Neural cell (in vitro differentiated cells): ENCODE results near the gene ACAD11.

Experiments used
- EP300 ChIP-seq: fragments of 450-650 bp; conservative IDR thresholded peaks from 2 replicates; pipeline ENCODE4 v1.6.1; 2014; ENCODE audit warnings: antibody characterized with exemption, mild to moderate bottlenecking, moderate library complexity; ENCODE audit not compliant: poor library complexity, severe bottlenecking
- EZH2 ChIP-seq: fragments of 200-600, 300-800 bp; shearing (Covaris generic), sonication (generic); IDR thresholded peaks from 2 replicates; pipeline ENCODE4 v1.6.1; 2014; ENCODE audit warnings: antibody characterized with exemption, low read length, borderline replicate concordance, mild to moderate bottlenecking; ENCODE audit not compliant: insufficient read depth, poor library complexity, severe bottlenecking
- MXI1 ChIP-seq: fragments of 450-650 bp; conservative IDR thresholded peaks from 2 replicates; pipeline ENCODE4 v1.6.1; 2014; ENCODE audit warnings: antibody characterized with exemption, mild to moderate bottlenecking; ENCODE audit not compliant: poor library complexity, severe bottlenecking
- POLR2AphosphoS5 ChIP-seq: IDR thresholded peaks from 2 replicates; pipeline ENCODE4 v1.6.1; 2012
- RAD21 ChIP-seq: fragments of 450-650 bp; conservative IDR thresholded peaks from 2 replicates; pipeline ENCODE4 v1.6.1; 2014; ENCODE audit warnings: antibody characterized with exemption, mild to moderate bottlenecking, moderate library complexity
- SMC3 ChIP-seq: fragments of 450-650 bp; conservative IDR thresholded peaks from 2 replicates; pipeline ENCODE4 v1.6.1; 2014; ENCODE audit warnings: antibody characterized with exemption, mild to moderate bottlenecking, moderate library complexity; ENCODE audit not compliant: poor library complexity
- TAF1 ChIP-seq: IDR thresholded peaks from 2 replicates; pipeline ENCODE4 v1.6.1; 2012; ENCODE audit warnings: low read depth
- TF ChIP-seq, protein P1 (sequence below): fragments of 450-650 bp; IDR thresholded peaks from 2 replicates; pipeline ENCODE4 v1.5.1; 2014; ENCODE audit warnings: antibody characterized with exemption, mild to moderate bottlenecking, moderate library complexity; ENCODE audit not compliant: poor library complexity, severe bottlenecking
- TF ChIP-seq, protein P2 (sequence below): IDR thresholded peaks from 2 replicates; pipeline ENCODE4 v1.6.1; 2012; ENCODE audit warnings: borderline replicate concordance

DNA sequence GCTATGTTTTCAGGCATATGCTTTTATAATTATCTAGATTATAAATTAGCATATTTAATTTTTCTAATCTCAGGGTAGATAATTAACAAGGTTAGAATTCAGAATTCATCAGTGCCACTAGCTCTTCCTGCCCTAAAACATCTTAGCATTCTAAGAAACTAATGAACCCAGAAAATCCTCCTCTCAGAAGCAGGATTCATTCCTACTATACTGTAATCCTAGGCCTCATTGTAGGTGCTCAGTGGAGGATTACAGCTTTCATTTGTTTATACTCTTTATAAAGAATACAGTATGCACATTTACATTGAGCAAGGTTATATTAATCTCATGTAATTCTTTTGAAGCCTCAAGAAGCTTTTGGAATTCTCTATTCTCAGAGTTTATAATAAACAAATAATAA, 20.9 kb downstream of the ACAD11 start:
- no peak for TF ChIP-seq EZH2
- TF ChIP-seq, protein P1, sequence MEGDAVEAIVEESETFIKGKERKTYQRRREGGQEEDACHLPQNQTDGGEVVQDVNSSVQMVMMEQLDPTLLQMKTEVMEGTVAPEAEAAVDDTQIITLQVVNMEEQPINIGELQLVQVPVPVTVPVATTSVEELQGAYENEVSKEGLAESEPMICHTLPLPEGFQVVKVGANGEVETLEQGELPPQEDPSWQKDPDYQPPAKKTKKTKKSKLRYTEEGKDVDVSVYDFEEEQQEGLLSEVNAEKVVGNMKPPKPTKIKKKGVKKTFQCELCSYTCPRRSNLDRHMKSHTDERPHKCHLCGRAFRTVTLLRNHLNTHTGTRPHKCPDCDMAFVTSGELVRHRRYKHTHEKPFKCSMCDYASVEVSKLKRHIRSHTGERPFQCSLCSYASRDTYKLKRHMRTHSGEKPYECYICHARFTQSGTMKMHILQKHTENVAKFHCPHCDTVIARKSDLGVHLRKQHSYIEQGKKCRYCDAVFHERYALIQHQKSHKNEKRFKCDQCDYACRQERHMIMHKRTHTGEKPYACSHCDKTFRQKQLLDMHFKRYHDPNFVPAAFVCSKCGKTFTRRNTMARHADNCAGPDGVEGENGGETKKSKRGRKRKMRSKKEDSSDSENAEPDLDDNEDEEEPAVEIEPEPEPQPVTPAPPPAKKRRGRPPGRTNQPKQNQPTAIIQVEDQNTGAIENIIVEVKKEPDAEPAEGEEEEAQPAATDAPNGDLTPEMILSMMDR: no peak
- TF ChIP-seq RAD21: no peak
- no peak for TF ChIP-seq POLR2AphosphoS5
- no peak for TF ChIP-seq EP300
- no peak for TF ChIP-seq SMC3
- TF ChIP-seq, protein P2, sequence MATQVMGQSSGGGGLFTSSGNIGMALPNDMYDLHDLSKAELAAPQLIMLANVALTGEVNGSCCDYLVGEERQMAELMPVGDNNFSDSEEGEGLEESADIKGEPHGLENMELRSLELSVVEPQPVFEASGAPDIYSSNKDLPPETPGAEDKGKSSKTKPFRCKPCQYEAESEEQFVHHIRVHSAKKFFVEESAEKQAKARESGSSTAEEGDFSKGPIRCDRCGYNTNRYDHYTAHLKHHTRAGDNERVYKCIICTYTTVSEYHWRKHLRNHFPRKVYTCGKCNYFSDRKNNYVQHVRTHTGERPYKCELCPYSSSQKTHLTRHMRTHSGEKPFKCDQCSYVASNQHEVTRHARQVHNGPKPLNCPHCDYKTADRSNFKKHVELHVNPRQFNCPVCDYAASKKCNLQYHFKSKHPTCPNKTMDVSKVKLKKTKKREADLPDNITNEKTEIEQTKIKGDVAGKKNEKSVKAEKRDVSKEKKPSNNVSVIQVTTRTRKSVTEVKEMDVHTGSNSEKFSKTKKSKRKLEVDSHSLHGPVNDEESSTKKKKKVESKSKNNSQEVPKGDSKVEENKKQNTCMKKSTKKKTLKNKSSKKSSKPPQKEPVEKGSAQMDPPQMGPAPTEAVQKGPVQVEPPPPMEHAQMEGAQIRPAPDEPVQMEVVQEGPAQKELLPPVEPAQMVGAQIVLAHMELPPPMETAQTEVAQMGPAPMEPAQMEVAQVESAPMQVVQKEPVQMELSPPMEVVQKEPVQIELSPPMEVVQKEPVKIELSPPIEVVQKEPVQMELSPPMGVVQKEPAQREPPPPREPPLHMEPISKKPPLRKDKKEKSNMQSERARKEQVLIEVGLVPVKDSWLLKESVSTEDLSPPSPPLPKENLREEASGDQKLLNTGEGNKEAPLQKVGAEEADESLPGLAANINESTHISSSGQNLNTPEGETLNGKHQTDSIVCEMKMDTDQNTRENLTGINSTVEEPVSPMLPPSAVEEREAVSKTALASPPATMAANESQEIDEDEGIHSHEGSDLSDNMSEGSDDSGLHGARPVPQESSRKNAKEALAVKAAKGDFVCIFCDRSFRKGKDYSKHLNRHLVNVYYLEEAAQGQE: no peak
- TF ChIP-seq TAF1: no peak
- TF ChIP-seq MXI1: no peak
